Measurements from ENCODE around the gene UNG.

DNA sequence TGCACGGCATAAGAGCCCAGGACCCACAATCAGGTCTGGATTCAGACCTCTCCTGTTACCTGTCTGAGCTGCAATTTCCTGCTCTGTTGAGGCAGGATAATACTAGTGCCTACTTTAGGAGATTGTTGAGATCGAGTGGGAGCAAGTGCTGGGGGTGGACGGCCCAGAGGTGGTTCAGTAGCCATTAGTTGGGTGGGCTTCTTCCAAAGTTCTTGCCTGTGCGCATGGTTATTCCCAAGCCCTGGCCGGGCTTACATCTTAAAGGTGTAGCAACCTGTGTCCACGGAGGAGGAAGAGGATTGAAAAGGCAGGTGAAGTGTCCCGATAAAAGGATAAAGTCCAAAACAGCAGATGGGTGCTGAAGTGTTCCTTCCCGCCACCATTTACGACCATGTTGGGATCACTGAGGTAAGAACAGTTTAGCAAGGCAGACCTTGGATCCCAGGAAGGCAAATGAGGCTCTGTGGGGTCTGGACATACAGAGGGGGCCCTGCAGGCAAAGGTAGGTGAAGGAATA, 52.8 kb downstream of the UNG start:
- TF ChIP-seq EZH2 (IDR thresholded peaks at IDR 0.05; ENCODE audit: borderline replicate concordance, low read depth, low read length, severe bottlenecking) (no peak), POLR2A (IDR thresholded peaks at IDR 0.05; ENCODE audit: low read depth, low read length) (no peak), JUN (IDR thresholded peaks at IDR 0.05; ENCODE audit: borderline replicate concordance, insufficient read depth, insufficient read length, low read depth) (no peak), POLR2AphosphoS5 (IDR thresholded peaks at IDR 0.05; ENCODE audit: insufficient read depth, low read depth, low read length) (no peak)
- TF ChIP-seq, protein P1, sequence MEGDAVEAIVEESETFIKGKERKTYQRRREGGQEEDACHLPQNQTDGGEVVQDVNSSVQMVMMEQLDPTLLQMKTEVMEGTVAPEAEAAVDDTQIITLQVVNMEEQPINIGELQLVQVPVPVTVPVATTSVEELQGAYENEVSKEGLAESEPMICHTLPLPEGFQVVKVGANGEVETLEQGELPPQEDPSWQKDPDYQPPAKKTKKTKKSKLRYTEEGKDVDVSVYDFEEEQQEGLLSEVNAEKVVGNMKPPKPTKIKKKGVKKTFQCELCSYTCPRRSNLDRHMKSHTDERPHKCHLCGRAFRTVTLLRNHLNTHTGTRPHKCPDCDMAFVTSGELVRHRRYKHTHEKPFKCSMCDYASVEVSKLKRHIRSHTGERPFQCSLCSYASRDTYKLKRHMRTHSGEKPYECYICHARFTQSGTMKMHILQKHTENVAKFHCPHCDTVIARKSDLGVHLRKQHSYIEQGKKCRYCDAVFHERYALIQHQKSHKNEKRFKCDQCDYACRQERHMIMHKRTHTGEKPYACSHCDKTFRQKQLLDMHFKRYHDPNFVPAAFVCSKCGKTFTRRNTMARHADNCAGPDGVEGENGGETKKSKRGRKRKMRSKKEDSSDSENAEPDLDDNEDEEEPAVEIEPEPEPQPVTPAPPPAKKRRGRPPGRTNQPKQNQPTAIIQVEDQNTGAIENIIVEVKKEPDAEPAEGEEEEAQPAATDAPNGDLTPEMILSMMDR (IDR thresholded peaks at IDR 0.05; ENCODE audit: extremely low read depth in 1 of 2, insufficient read depth in 1 of 2, low read depth in 1 of 2, low read length in 2 of 2), result no peak

Data from endothelial cell of umbilical vein (primary cell).